ENCODE data around the gene METRNL. TPM values are rescaled to one million over a fixed set of nuclear protein-coding genes. Genes with fewer than 3 reads are reported as not detected.

Gene METRNL
- total RNA-seq, 1 donor = 47.1 TPM

GRCh38 chr17:83094291-83094690 lies 14.9 kb downstream of the METRNL start:
- no peak overlapping the region for H3K4me3 ChIP-seq (ENCODE audit: low read depth, low read length)
- DNase-seq (ENCODE audit: low read depth) = no peak
- TF ChIP-seq CTCF (IDR thresholded peaks at IDR 0.05; ENCODE audit: insufficient read depth, low read depth, low read length) = no peak

GRCh38 chr17:83095016-83095415 lies 15.6 kb downstream of the METRNL start:
- TF ChIP-seq CTCF (IDR thresholded peaks at IDR 0.05; ENCODE audit: insufficient read depth, low read depth, low read length) = no peak
- no peak overlapping the region for H3K4me3 ChIP-seq (ENCODE audit: low read depth, low read length)
- DNase-seq (ENCODE audit: low read depth) = no peak

GRCh38 chr17:83096401-83097224 lies 17.2 kb downstream of the METRNL start:
- TF ChIP-seq CTCF (IDR thresholded peaks at IDR 0.05; ENCODE audit: insufficient read depth, low read depth, low read length) = no peak
- H3K4me3 ChIP-seq (ENCODE audit: low read depth, low read length) = no peak overlapping the region
- DNase-seq (ENCODE audit: low read depth) = no peak

- no peak for TF ChIP-seq CTCF (IDR thresholded peaks at IDR 0.05; ENCODE audit: insufficient read depth, low read depth, low read length)
- no peak overlapping the region for H3K4me3 ChIP-seq (ENCODE audit: low read depth, low read length)
- DNase-seq (ENCODE audit: low read depth) = no peak
Observed at GRCh38 chr17:83097831-83098230, 18.4 kb downstream of the METRNL start.

- DNase-seq (ENCODE audit: low read depth) = no peak
- no peak for TF ChIP-seq CTCF (IDR thresholded peaks at IDR 0.05; ENCODE audit: insufficient read depth, low read depth, low read length)
- no peak overlapping the region for H3K4me3 ChIP-seq (ENCODE audit: low read depth, low read length)
Observed at GRCh38 chr17:83098241-83099085, 19.1 kb downstream of the METRNL start.

- H3K4me3 ChIP-seq (ENCODE audit: low read depth, low read length) = no peak overlapping the region
- DNase-seq (ENCODE audit: low read depth) = no peak
- TF ChIP-seq CTCF (IDR thresholded peaks at IDR 0.05; ENCODE audit: insufficient read depth, low read depth, low read length) = no peak
Observed at GRCh38 chr17:83099086-83099555, 19.7 kb downstream of the METRNL start.
